Stimulated activated CD4-positive, alpha-beta T cell treated with anti-CD3 and anti-CD28 coated beads, Interleukin-15, amount 100 ng/mL, for 24 hours (primary cell): ENCODE data around the gene TIMM17A.
"Not testable (repeated sequence)": the region's sequence is repeated elsewhere in the genome, so short reads cannot be mapped to it uniquely, and the experiment has no call there.

Experiments
- DNase-seq: peaks from one replicate; pipeline ENCODE4 v3.0.0-alpha.2; 2020

The TIMM17A gene

GRCh38 chr1:202016811-202017748, 61.8 kb downstream of the TIMM17A start:
- DNase-seq: no peak

- DNase-seq: no peak
These were observed 62.6 kb downstream of the TIMM17A start for GRCh38 chr1:202017749-202018467.

DNA sequence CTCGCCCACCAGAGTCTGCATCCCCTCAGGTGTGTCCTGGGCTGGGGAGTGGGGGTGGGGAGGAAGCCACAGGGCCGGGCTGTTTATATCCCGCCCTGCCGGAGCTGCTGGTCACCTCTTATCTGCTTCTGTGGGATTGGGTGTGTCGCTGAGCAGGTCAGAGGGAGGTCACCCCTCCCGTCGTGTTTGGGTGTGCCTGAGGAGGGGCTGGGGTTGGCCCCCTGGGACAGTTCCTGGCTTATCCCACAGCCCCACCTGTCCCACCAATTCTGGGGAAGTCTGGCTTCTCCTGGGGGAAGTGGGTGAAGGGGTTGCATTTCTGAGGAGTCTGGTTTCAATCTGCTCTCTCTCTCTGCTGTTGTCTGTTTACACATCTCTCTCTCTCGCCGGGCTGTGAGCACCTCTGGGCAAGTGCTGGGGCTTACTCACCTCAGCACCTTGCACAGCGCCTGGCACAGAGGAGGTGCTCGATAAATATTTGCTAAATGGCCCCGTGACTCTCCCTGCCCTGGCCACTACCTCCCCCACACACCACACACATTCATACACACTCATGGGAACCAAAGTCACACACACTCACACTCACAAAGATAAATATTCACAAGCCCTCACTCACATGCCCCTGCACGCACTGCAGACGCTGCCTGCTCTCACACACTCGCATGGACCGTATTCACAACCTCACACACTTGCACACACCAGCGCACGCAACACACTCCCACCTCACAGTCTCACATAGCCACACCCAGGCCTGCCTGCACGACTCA, 63.3 kb downstream of the TIMM17A start:
- no peak for DNase-seq

DNA sequence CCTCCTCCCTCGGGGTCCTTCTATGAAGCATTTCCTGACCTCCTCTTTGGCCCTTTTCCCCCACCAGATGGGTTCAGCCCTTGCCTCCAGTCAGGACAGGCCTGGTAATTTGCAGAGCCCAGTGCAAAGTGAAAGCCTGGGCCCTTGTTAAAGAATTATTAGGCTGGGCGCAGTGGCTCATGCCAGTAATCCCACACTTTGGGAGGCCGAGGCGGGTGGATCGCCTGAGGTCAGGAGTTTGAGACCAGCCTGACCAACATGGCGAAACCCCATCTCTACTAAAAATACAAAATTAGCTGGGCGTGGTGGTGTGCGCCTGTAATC, 63.9 kb downstream of the TIMM17A start:
- not testable (repeated sequence) for DNase-seq
